Activated naive CD4-positive, alpha-beta T cell treated with anti-CD3 and anti-CD28 coated beads, Interleukin-2, amount 50 U/mL, for 72 hours (primary cell): ENCODE measurements around the gene TRIO. TPM values are rescaled to one million over a fixed set of nuclear protein-coding genes. Genes with fewer than 3 reads are reported as not detected.

Experiments used
- ATAC-seq, 2 donors: fragments of 150-1000 bp; cut with Tn5 transposase; 2 replicates each; pipeline ENCODE4 v1.10.0; 2021; ENCODE audit warnings: mild to moderate bottlenecking in 2 of 2, moderate library complexity in 2 of 2
- DNase-seq, 2 donors: peaks; one replicate each; pipeline ENCODE4 v3.0.0; 2021 to 2022; ENCODE audit warnings: low spot score in 2 of 2
- H3K27ac Mint-ChIP-seq, 2 donors: one replicate each; pipeline ENCODE4 v1.8.0; 2022; ENCODE audit warnings: mild to moderate bottlenecking in 2 of 2, mixed read lengths in 2 of 2
- H3K36me3 Mint-ChIP-seq, 2 donors: one replicate each; pipeline ENCODE4 v1.8.0; 2022; ENCODE audit warnings: mixed read lengths in 2 of 2
- H3K9me3 Mint-ChIP-seq, 2 donors: one replicate each; pipeline ENCODE4 v1.8.0; 2022; ENCODE audit warnings: mixed read lengths in 2 of 2
- total RNA-seq, 2 donors: library from RNA; stranded (reverse); gene quantifications; one replicate each; pipeline ENCODE4 v1.2.3, GENCODE V29; 2022

The TRIO gene
- total RNA-seq, 2 donors from 2014 or later, result 13.3 to 18.2 TPM

DNA sequence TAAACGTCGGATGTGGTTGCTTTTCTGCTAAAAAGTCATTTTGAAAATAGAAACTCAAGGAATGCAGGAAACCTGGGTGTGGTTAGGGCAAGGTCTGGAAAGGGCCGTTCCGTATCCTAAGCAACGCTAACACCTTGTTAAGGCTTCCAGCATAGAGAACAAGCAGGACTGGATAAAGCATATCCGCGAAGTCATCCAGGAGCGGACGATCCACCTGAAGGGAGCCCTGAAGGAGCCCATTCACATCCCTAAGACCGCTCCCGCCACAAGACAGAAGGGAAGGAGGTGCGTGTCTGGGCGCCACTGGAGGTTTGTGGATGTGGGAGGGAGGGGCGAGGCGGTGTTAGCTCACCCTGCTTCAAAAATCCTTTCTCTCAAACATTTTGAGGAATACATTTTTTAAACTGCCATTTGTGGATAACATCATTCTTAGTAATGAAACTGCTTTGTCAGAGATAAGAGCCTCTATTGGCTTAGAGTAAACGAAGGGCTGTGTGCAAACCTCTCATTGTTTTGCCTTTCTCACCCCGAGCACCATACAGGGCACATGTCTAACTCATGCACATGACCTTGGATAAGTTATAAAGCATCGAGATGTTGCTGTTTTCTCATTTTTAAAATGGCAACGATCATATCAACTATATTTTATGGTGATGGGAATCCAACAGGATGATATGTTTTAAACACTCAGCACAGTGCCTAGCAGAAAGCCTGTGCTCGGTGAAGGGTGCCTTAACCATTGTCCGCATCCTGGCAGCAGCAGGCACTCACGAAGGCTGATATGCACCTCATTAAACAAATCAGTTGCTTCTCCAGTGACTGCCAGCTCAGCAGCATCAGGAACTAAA lies 262.8 kb downstream of the TRIO start:
- Mint-ChIP-seq H3K36me3 (peaks cover 0 to 10% of the 10 kb centered on the region in 2 donors), H3K27ac (no peak overlapping the region), H3K9me3 (peaks cover 8 to 9% of the 10 kb centered on the region in 2 donors)
- DNase-seq, result no peak
- ATAC-seq, result no peak

GRCh38 chr5:14406554-14406849 lies 263.4 kb downstream of the TRIO start:
- no peak for DNase-seq
- ATAC-seq, result no peak
- peaks cover 0 to 10% of the 10 kb centered on the region in 2 donors for H3K36me3 Mint-ChIP-seq
- no peak overlapping the region for H3K27ac Mint-ChIP-seq
- peaks cover 8 to 9% of the 10 kb centered on the region in 2 donors for H3K9me3 Mint-ChIP-seq

- ATAC-seq (no peak), DNase-seq (no peak)
- peaks cover 8 to 9% of the 10 kb centered on the region in 2 donors for H3K9me3 Mint-ChIP-seq
- H3K27ac Mint-ChIP-seq, result no peak overlapping the region
- H3K36me3 Mint-ChIP-seq, result peaks cover 0 to 9% of the 10 kb centered on the region in 2 donors
Observed at GRCh38 chr5:14407051-14407450, 263.9 kb downstream of the TRIO start.

DNA sequence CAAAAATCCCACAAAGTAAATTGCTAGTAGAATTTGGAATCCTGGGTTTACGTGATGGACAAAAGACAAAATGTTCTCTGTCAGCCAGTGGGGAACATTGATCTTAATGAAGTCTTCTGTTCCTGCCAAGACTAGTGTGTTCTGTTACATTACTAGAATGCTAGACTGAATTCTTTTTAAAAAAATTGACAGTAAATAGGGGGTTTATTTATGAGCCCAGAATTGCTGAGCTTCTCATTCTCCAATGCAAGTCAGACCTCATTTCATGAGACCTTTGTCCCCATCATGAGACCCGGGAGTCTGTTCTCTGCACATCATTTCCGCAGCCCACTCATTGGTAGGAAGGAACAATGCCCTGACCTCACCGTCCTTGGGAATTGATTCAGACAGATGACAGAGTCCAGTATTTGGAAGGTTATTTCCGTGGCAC lies 264.6 kb downstream of the TRIO start:
- DNase-seq (no peak), ATAC-seq (no peak)
- peak overlapping the region in 1 of 2 donors; percentile 14 for H3K27ac Mint-ChIP-seq
- peaks cover 2% of the 10 kb centered on the region in 2 donors for H3K9me3 Mint-ChIP-seq
- peaks cover 0 to 2% of the 10 kb centered on the region in 2 donors for H3K36me3 Mint-ChIP-seq

GRCh38 chr5:14408969-14409586 lies 265.9 kb downstream of the TRIO start:
- no peaks in the 10 kb centered on the region for H3K9me3 Mint-ChIP-seq
- no peak overlapping the region for H3K27ac Mint-ChIP-seq
- DNase-seq, result no peak
- H3K36me3 Mint-ChIP-seq, result no peaks in the 10 kb centered on the region
- peak in 1 of 2 donors; percentile 41 for ATAC-seq

GRCh38 chr5:14410068-14410393 lies 266.9 kb downstream of the TRIO start:
- Mint-ChIP-seq H3K27ac (no peak overlapping the region), H3K9me3 (no peaks in the 10 kb centered on the region), H3K36me3 (no peaks in the 10 kb centered on the region)
- DNase-seq (no peak), ATAC-seq (no peak)

DNA sequence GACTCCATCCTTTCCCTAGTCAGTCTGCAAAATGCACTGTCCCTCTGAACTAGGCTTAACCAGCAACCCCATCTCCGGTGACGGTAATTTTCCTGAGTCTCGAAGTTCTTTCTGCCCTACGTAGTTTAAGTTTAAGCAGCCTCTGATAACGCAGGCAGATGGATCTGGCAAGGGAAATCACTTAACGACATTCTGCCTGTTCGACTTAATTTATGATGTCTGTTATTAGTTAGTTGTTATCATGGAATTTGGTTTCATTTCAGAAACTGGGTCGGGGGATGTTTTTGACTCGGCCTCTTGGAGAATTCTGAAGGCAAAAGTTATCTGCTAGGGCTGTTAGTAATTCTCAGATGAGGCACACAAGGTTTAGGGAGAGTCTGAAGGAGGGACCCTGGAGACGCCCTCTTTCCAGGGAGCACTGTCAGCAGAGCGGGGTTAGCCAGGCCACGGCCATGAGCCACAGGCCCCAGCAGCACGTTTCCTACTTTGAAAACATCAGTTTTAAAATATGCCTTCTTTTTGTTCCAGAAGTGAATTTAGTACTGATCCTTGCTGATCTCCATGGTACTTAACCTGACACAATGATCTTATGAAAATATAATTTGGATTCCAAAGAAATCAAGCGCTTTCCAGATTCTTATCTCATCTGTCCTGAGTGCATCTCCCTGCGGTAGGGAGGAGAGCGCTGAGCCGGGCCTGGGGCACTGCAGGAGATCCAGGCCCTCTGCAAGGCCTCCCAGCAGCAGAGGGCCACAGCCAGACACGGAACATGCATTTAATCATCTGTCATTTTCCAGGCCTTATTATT lies 267.5 kb downstream of the TRIO start:
- H3K27ac Mint-ChIP-seq, result peak overlapping the region in 1 of 2 donors; percentile 23
- no peaks in the 10 kb centered on the region for H3K9me3 Mint-ChIP-seq
- no peaks in the 10 kb centered on the region for H3K36me3 Mint-ChIP-seq
- DNase-seq (no peak), ATAC-seq (no peak)

- Mint-ChIP-seq H3K27ac (peak overlapping the region in 1 of 2 donors; percentile 23), H3K36me3 (no peaks in the 10 kb centered on the region), H3K9me3 (no peaks in the 10 kb centered on the region)
- ATAC-seq, result no peak
- no peak for DNase-seq
Observed at GRCh38 chr5:14411216-14411615, 268.1 kb downstream of the TRIO start.

GRCh38 chr5:14413331-14413750 lies 270.2 kb downstream of the TRIO start:
- Mint-ChIP-seq H3K9me3 (no peaks in the 10 kb centered on the region), H3K36me3 (peaks cover 0 to 5% of the 10 kb centered on the region in 2 donors), H3K27ac (peak overlapping the region; percentile 69 to 98)
- ATAC-seq (peak; percentile 54 to 69), DNase-seq (peak in 1 of 2 donors; percentile 48)

DNA sequence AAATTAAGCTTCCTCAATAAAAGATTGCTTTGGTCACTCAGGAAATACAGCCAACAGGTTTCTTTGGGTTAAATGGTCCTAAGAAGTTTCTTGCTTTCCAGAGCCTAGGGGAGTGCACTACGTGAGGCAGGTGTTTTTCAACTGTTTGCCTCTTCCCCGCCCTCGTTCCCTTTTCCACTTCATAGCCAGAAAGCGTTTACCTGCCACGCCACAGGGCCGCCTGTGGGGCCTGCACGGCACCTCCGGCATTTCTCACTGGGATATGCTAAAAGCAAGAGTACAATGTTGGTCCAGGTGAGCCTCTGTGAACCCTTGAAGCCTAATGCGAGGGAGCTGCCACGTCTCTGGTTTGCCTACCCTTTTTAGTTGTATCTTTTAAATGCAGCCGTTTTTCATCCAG lies 270.9 kb downstream of the TRIO start:
- DNase-seq, result peak in 1 of 2 donors; percentile 35
- H3K27ac Mint-ChIP-seq, result peak overlapping the region; percentile 69 to 98
- ATAC-seq, result peak in 1 of 2 donors; percentile 11
- no peaks in the 10 kb centered on the region for H3K9me3 Mint-ChIP-seq
- H3K36me3 Mint-ChIP-seq, result peaks cover 0 to 7% of the 10 kb centered on the region in 2 donors

- no peak for DNase-seq
- ATAC-seq, result no peak
- Mint-ChIP-seq H3K36me3 (peaks cover 0 to 7% of the 10 kb centered on the region in 2 donors), H3K9me3 (no peaks in the 10 kb centered on the region), H3K27ac (peak overlapping the region; percentile 69 to 98)
Observed at GRCh38 chr5:14414656-14415023, 271.5 kb downstream of the TRIO start.

- peaks cover 0 to 7% of the 10 kb centered on the region in 2 donors for H3K36me3 Mint-ChIP-seq
- H3K9me3 Mint-ChIP-seq, result no peaks in the 10 kb centered on the region
- ATAC-seq (peak; percentile 57 to 59), DNase-seq (peak in 1 of 2 donors; percentile 57)
- peak overlapping the region; percentile 69 to 98 for H3K27ac Mint-ChIP-seq
Observed at GRCh38 chr5:14415024-14415697, 272.0 kb downstream of the TRIO start.

DNA sequence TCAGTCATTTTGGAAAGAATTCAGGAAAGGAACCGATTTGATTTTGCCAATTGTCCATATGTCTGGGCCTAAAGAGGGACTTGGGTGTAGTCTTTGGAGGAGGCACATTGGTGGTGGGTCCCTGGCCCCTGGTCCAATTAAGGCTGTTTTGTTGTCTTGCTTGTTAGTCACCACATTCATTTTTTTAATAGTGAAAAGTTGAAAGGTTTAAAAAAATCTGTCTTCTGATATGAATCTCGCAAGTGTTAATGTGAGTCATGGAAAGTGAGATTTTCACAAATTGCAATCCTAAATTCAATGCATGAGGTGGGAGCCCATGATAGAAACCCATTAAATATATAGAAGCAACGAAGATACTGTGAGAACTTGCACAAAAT lies 272.5 kb downstream of the TRIO start:
- peaks cover 0 to 7% of the 10 kb centered on the region in 2 donors for H3K36me3 Mint-ChIP-seq
- H3K9me3 Mint-ChIP-seq, result no peaks in the 10 kb centered on the region
- peak in 1 of 2 donors; percentile 51 for DNase-seq
- peak; percentile 46 to 64 for ATAC-seq
- peak overlapping the region; percentile 69 to 98 for H3K27ac Mint-ChIP-seq

- Mint-ChIP-seq H3K9me3 (no peaks in the 10 kb centered on the region), H3K36me3 (peaks cover 0 to 7% of the 10 kb centered on the region in 2 donors), H3K27ac (no peak overlapping the region)
- ATAC-seq (no peak), DNase-seq (no peak)
Observed at GRCh38 chr5:14416621-14417275, 273.6 kb downstream of the TRIO start.

DNA sequence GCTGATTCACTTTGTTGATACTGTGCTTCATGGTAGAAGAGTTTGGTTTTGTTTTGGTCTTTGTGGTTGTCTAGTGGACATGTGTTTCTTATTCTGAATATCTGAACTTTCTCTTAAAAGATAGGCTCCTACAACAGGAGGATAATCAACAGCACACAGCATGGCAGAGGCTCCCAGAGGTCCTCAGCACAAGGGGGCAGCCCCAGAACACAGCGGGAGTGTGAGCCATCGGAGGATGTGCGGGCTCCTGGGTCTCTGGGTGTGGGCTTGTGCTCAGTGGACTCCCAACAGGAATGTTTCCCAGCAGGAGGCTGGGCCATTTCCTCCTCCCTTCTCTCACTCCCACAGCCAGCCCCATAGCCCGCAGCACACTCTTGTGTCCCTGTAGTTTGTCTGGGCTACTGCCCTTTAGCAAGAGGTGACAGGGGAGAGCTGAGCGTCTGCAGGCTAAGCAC lies 274.2 kb downstream of the TRIO start:
- peaks cover 0 to 7% of the 10 kb centered on the region in 2 donors for H3K36me3 Mint-ChIP-seq
- no peak overlapping the region for H3K27ac Mint-ChIP-seq
- DNase-seq (no peak), ATAC-seq (no peak)
- H3K9me3 Mint-ChIP-seq, result no peaks in the 10 kb centered on the region
